Karpas-422 (cell line): Measurements from ENCODE around the gene COX7A2L. TPM values are rescaled to one million over a fixed set of nuclear protein-coding genes. Genes with fewer than 3 reads are reported as not detected.

Experiments
- DNase-seq: peaks from one replicate; pipeline ENCODE4 v3.0.0-alpha.2; 2015
- H2AFZ ChIP-seq: fragments of 200-600 bp; sonication (generic); 2 replicates; pipeline ENCODE4 v1.6.1; 2014; ENCODE audit warnings: antibody characterized with exemption, low read length, mixed read lengths
- H3K27ac ChIP-seq: fragments of 200-600 bp; sonication (generic); 2 replicates; pipeline ENCODE4 v1.5.1; 2014; ENCODE audit warnings: mild to moderate bottlenecking, low read length, moderate library complexity
- H3K27me3 ChIP-seq: fragments of 200-600 bp; sonication (generic); 2 replicates; pipeline ENCODE4 v1.6.1; 2014; ENCODE audit warnings: low read length, mixed read lengths
- H3K36me3 ChIP-seq: fragments of 200-600 bp; sonication (generic); 2 replicates; pipeline ENCODE4 v1.6.1; 2014; ENCODE audit warnings: low read length, mixed read lengths; ENCODE audit not compliant: insufficient read depth
- H3K4me1 ChIP-seq: fragments of 200-600 bp; sonication (generic); 2 replicates; pipeline ENCODE4 v1.6.1; 2014; ENCODE audit warnings: mild to moderate bottlenecking, low read length, mixed read lengths
- H3K4me2 ChIP-seq: fragments of 200-600 bp; sonication (generic); 2 replicates; pipeline ENCODE4 v1.6.1; 2014; ENCODE audit warnings: low read length, low read depth, mild to moderate bottlenecking; ENCODE audit not compliant: poor library complexity, severe bottlenecking
- H3K4me3 ChIP-seq: fragments of 200-600 bp; sonication (generic); 2 replicates; pipeline ENCODE4 v1.5.1; 2014; ENCODE audit warnings: mild to moderate bottlenecking, antibody characterized with exemption, low read length, mixed read lengths
- H3K79me2 ChIP-seq: fragments of 200-600 bp; sonication (generic); 2 replicates; pipeline ENCODE4 v1.6.1; 2014; ENCODE audit warnings: mild to moderate bottlenecking, low read length, mixed read lengths
- H3K9ac ChIP-seq: fragments of 200-600 bp; sonication (generic); 2 replicates; pipeline ENCODE4 v1.6.0; 2014; ENCODE audit warnings: low read length
- H3K9me2 ChIP-seq: fragments of 200-600 bp; sonication (generic), shearing (Covaris generic); replicated peaks from 2 replicates; pipeline ENCODE4 v1.6.0; 2014; ENCODE audit warnings: mild to moderate bottlenecking, low read length, moderate library complexity; ENCODE audit not compliant: insufficient read depth
- H3K9me3 ChIP-seq: fragments of 300-700, 200-600 bp; sonication (generic); 2 replicates; pipeline ENCODE4 v1.6.1; 2014; ENCODE audit warnings: low read length, mixed read lengths
- H4K20me1 ChIP-seq: fragments of 200-600 bp; sonication (generic); 2 replicates; pipeline ENCODE4 v1.6.1; 2014; ENCODE audit warnings: mild to moderate bottlenecking, antibody characterized with exemption, low read length, low read depth; ENCODE audit not compliant: insufficient read depth
- total RNA-seq: library from RNA; depleted of rRNA; stranded (reverse); fragments of >200 nt; shearing (Covaris generic); gene quantifications from 2 replicates; pipeline ENCODE4 v1.2.3, GENCODE V29; 2014; ENCODE audit warnings: low replicate concordance

The COX7A2L gene
- total RNA-seq, 1 experiment from 2014 or later: 232 TPM

DNA sequence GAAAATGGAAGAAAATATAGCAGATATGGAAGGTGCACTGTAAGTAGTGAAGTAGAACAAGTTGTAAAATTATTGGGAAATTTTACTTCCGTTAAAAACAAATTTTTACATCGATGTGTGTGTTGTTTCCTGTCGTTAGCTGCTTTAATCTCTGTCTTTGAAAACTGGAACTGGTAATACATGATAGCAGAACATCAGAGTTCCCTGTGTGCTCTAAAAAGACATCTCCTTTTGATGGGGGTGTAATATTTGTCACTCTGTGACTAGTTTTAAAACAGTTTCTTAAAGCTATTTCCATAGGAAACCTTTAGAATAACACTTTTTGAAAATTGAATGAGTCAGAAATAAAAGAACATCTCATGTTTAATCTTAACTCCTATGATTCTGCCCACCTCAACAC, 43.5 kb downstream of the COX7A2L start:
- Histone ChIP-seq H3K27me3 (no peaks in the 10 kb centered on the region), H4K20me1 (no peaks in the 10 kb centered on the region), H3K79me2 (no peaks in the 10 kb centered on the region), H3K27ac (no peak overlapping the region), H2AFZ (no peak overlapping the region), H3K4me1 (no peaks in the 10 kb centered on the region), H3K4me3 (no peak overlapping the region), H3K9ac (no peak overlapping the region), H3K9me3 (no peaks in the 10 kb centered on the region), H3K4me2 (no peak overlapping the region), H3K9me2 (no peaks in the 10 kb centered on the region), H3K36me3 (peaks cover 24% of the 10 kb centered on the region; the same call in 1 of the 2 replicates)
- no peak for DNase-seq

GRCh38 chr2:42316910-42317309, 44.1 kb downstream of the COX7A2L start:
- H3K4me2 ChIP-seq: no peak overlapping the region
- H3K27ac ChIP-seq: no peak overlapping the region
- no peaks in the 10 kb centered on the region for H3K4me1 ChIP-seq
- H3K27me3 ChIP-seq: no peaks in the 10 kb centered on the region
- H4K20me1 ChIP-seq: no peaks in the 10 kb centered on the region
- no peaks in the 10 kb centered on the region for H3K9me3 ChIP-seq
- H3K79me2 ChIP-seq: no peaks in the 10 kb centered on the region
- H3K9me2 ChIP-seq: no peaks in the 10 kb centered on the region
- no peak for DNase-seq
- H3K4me3 ChIP-seq: no peak overlapping the region
- no peak overlapping the region for H2AFZ ChIP-seq
- no peak overlapping the region for H3K9ac ChIP-seq
- peaks cover 24% of the 10 kb centered on the region; the same call in 1 of the 2 replicates for H3K36me3 ChIP-seq

DNA sequence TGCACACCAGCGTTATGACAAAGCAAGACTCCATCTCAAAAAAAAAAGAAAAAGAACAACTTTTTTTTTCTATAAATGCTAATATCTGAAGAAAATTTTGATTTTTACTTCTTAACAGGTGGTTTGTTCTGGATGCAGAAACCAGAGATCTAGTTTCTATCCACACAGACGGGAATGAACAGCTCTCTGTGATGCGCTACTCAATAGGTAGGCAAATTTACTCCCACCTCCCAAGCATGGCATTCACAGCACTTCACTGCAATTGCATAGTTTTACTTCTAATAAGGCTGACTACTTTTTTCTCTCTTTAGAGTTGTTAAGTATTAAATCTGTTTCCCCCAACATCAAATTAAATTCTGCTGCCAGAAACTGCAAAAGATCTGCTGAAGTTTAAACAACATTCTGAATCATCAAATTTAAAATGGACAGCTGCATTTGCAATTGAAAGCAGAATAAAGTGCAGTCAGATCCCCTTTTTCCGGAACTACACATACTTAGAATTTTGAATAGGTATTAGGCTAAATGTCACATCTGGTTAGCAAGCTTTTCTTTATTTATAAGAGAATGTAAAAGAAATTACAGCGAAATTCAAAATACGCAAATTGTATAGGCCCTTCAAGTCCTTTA, 45.1 kb downstream of the COX7A2L start:
- no peaks in the 10 kb centered on the region for H4K20me1 ChIP-seq
- no peaks in the 10 kb centered on the region for H3K27me3 ChIP-seq
- H3K4me1 ChIP-seq: no peaks in the 10 kb centered on the region
- H3K27ac ChIP-seq: no peak overlapping the region
- no peak overlapping the region for H2AFZ ChIP-seq
- no peak overlapping the region for H3K4me2 ChIP-seq
- H3K9ac ChIP-seq: no peak overlapping the region
- H3K9me2 ChIP-seq: no peaks in the 10 kb centered on the region
- no peak for DNase-seq
- peaks cover 24% of the 10 kb centered on the region; the same call in 1 of the 2 replicates for H3K36me3 ChIP-seq
- H3K4me3 ChIP-seq: no peak overlapping the region
- no peaks in the 10 kb centered on the region for H3K9me3 ChIP-seq
- no peaks in the 10 kb centered on the region for H3K79me2 ChIP-seq

- Histone ChIP-seq H3K27ac (no peak overlapping the region), H3K9me3 (no peaks in the 10 kb centered on the region), H2AFZ (no peak overlapping the region), H3K4me1 (no peaks in the 10 kb centered on the region), H3K27me3 (no peaks in the 10 kb centered on the region), H3K4me3 (no peak overlapping the region), H4K20me1 (no peaks in the 10 kb centered on the region), H3K9ac (no peak overlapping the region), H3K9me2 (no peaks in the 10 kb centered on the region), H3K79me2 (no peaks in the 10 kb centered on the region), H3K36me3 (peaks cover 16% of the 10 kb centered on the region; the same call in 1 of the 2 replicates), H3K4me2 (no peak overlapping the region)
- DNase-seq: no peak
Measured at GRCh38 chr2:42314892-42315468, 46.0 kb downstream of the COX7A2L start.

- H3K9ac ChIP-seq: no peak overlapping the region
- H3K4me2 ChIP-seq: no peak overlapping the region
- peaks cover 6% of the 10 kb centered on the region; the same call in 1 of the 2 replicates for H3K36me3 ChIP-seq
- H2AFZ ChIP-seq: no peak overlapping the region
- no peak overlapping the region for H3K27ac ChIP-seq
- no peaks in the 10 kb centered on the region for H3K79me2 ChIP-seq
- H3K4me1 ChIP-seq: no peaks in the 10 kb centered on the region
- H3K27me3 ChIP-seq: no peaks in the 10 kb centered on the region
- H3K4me3 ChIP-seq: no peak overlapping the region
- H4K20me1 ChIP-seq: no peaks in the 10 kb centered on the region
- H3K9me2 ChIP-seq: no peaks in the 10 kb centered on the region
- H3K9me3 ChIP-seq: no peaks in the 10 kb centered on the region
- DNase-seq: no peak
Measured at GRCh38 chr2:42312106-42312505, 48.9 kb downstream of the COX7A2L start.

DNA sequence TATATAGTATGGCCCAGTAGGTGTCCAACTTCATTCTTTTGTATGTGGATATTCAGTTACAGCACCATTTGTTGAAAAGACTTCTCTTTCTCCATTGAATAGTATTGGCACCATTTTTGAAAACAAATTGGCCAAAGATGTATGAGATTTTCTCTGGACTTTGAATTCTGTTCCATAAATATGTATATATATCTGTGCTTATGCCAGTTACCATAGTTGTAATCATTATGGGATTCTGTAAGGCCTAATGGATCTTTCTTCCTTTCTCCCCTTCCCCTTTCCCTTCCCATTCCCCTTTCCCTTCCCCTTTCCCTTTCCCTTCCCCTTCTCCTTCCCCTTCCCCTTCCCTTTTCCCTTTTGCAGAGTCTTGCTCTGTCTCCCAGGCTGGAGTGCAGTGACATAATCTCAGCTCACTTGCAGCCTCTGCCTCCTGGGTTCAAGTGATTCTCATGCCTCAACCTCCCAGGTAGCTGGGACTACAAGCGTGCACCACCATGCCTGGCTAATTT, 51.0 kb downstream of the COX7A2L start:
- Histone ChIP-seq H2AFZ (no peak overlapping the region), H3K9me2 (no peaks in the 10 kb centered on the region), H3K36me3 (peaks cover 12% of the 10 kb centered on the region)

GRCh38 chr2:42309366-42309765, 51.7 kb downstream of the COX7A2L start:
- Histone ChIP-seq H3K27me3 (no peaks in the 10 kb centered on the region), H3K4me2 (no peak overlapping the region), H3K27ac (no peak overlapping the region), H2AFZ (no peak overlapping the region), H4K20me1 (no peaks in the 10 kb centered on the region), H3K9me3 (no peaks in the 10 kb centered on the region), H3K79me2 (no peaks in the 10 kb centered on the region), H3K36me3 (peaks cover 15% of the 10 kb centered on the region), H3K4me3 (no peak overlapping the region), H3K9ac (no peak overlapping the region), H3K4me1 (no peaks in the 10 kb centered on the region), H3K9me2 (no peaks in the 10 kb centered on the region)
- no peak for DNase-seq

More for the DNA sequence above, 51.0 kb downstream of the COX7A2L start:
- H3K9me3 ChIP-seq: no peaks in the 10 kb centered on the region
- H3K4me2 ChIP-seq: no peak overlapping the region
- no peak for DNase-seq
- H4K20me1 ChIP-seq: no peaks in the 10 kb centered on the region
- no peaks in the 10 kb centered on the region for H3K79me2 ChIP-seq
- H3K9ac ChIP-seq: no peak overlapping the region
- H3K27me3 ChIP-seq: no peaks in the 10 kb centered on the region
- no peaks in the 10 kb centered on the region for H3K4me1 ChIP-seq
- no peak overlapping the region for H3K4me3 ChIP-seq
- no peak overlapping the region for H3K27ac ChIP-seq

GRCh38 chr2:42307180-42307579, 53.8 kb downstream of the COX7A2L start:
- DNase-seq: no peak
- Histone ChIP-seq H3K9ac (no peak overlapping the region), H3K4me1 (no peaks in the 10 kb centered on the region), H3K27me3 (no peaks in the 10 kb centered on the region), H3K27ac (no peak overlapping the region), H3K4me3 (no peak overlapping the region), H3K9me2 (no peaks in the 10 kb centered on the region), H3K36me3 (peaks cover 24% of the 10 kb centered on the region), H3K9me3 (no peaks in the 10 kb centered on the region), H3K4me2 (no peak overlapping the region), H4K20me1 (no peaks in the 10 kb centered on the region), H3K79me2 (no peaks in the 10 kb centered on the region), H2AFZ (no peak overlapping the region)
